Gastroesophageal sphincter (tissue), 4 donors: ENCODE data around the gene DEAF1. TPM values are rescaled to one million over a fixed set of nuclear protein-coding genes. Genes with fewer than 3 reads are reported as not detected.

Source experiments
- ATAC-seq: fragments of 150-250 bp; one replicate; pipeline ENCODE4 v1.9.1; 2016; ENCODE audit warnings: mild to moderate bottlenecking, moderate library complexity
- H3K27ac ChIP-seq, 4 donors: fragments of 200-600 bp; sonication (generic) in 3 of 4; 1 replicate in 3 of 4; 2 replicates in 1 of 4; pipeline ENCODE4 v1.5.1; 2016 to 2019
- H3K27me3 ChIP-seq: fragments of 200-600 bp; sonication (generic); one replicate; pipeline ENCODE4 v1.5.1; 2019
- H3K36me3 ChIP-seq, 2 donors: fragments of 200-600 bp; sonication (generic); one replicate each; pipeline ENCODE4 v1.5.1; 2019; ENCODE audit warnings: control low read depth in 1 of 2
- H3K4me1 ChIP-seq, 3 donors: fragments of 200-600 bp; sonication (generic); 1 replicate in 2 of 3; 2 replicates in 1 of 3; pipeline ENCODE4 v1.5.1; 2016 to 2019; ENCODE audit warnings: control low read depth in 2 of 3
- H3K4me3 ChIP-seq, 2 donors: fragments of 200-600 bp; sonication (generic); one replicate each; pipeline ENCODE4 v1.5.1; 2019; ENCODE audit warnings: mild to moderate bottlenecking in 1 of 2, moderate library complexity in 1 of 2
- H3K9me3 ChIP-seq, 3 donors: fragments of 200-600 bp; sonication (generic); one replicate each; pipeline ENCODE4 v1.5.1; 2017 to 2019; ENCODE audit warnings: control low read depth in 2 of 3
- EP300 ChIP-seq: sonication (generic); formaldehyde crosslinking; IDR thresholded peaks from one replicate; pipeline ENCODE4 v1.6.1; 2017; ENCODE audit warnings: antibody characterized with exemption, mild to moderate bottlenecking
- POLR2A ChIP-seq, 2 donors: fragments of 450-650 bp; IDR thresholded peaks; one replicate each; pipeline ENCODE4 v1.6.1; 2017; ENCODE audit warnings: antibody characterized with exemption in 2 of 2, mild to moderate bottlenecking in 2 of 2, moderate library complexity in 1 of 2
- POLR2AphosphoS5 ChIP-seq: sonication (generic); formaldehyde crosslinking; IDR thresholded peaks from one replicate; pipeline ENCODE4 v1.6.1; 2017; ENCODE audit warnings: antibody characterized with exemption
- WGBS, 2 donors: methylation state at CpG; one replicate each; pipeline ENCODE4 v1.1.5; 2018; ENCODE audit warnings: low coverage in 1 of 2; 5-methylcytosine and 5-hydroxymethylcytosine counted together
- total RNA-seq, 4 donors: library from RNA; depleted of rRNA; stranded (reverse); fragments of >200 nt; gene quantifications; one replicate each; pipeline ENCODE4 v1.1.0, GENCODE V29; 2016
- TF ChIP-seq, protein P1 (sequence below), 4 experiments: fragments of 200-600 bp in 2 of 4; fragments of 450-650 bp in 2 of 4; sonication (generic) in 1 of 4; IDR thresholded peaks; one replicate each; pipeline ENCODE4 v1.5.1; 2017 to 2019; ENCODE audit warnings: antibody characterized with exemption in 4 of 4, mild to moderate bottlenecking in 2 of 4, moderate library complexity in 2 of 4

Gene DEAF1
- total RNA-seq, 4 donors from 2014 or later, result 19.9 to 45.0 (median 35.0) TPM

DNA sequence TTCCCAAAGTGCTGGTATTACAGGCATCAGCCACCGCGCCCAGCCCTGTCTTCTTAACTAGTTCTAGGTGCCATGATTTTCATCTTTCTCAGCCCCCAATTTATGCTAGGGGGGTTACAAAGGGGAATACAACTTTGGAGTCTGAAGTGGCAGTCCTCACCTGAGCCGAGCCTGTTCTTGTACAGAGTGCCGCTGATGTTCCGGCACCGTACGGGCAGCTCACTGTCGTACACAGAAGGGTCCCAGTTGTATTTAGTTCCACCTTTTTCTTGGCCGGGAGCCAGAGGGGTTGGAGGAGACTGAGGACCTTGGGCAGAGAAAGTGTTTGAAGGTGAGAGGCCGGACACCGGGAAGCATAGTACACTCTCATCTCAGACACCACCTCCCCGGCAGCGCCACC, 7.3 kb downstream of the DEAF1 start:
- Histone ChIP-seq H3K27me3 (no peaks in the 10 kb centered on the region), H3K27ac (no peak overlapping the region), H3K36me3 (peaks cover 0 to 84% of the 10 kb centered on the region in 2 donors), H3K4me1 (peaks cover 0 to 2% (median 0%) of the 10 kb centered on the region in 3 donors), H3K4me3 (no peak overlapping the region), H3K9me3 (no peaks in the 10 kb centered on the region)
- no peak for ATAC-seq
- 86 to 100% methylated on average over 2 to 6 of the region's 13 CpGs for WGBS, 2 donors
- TF ChIP-seq, protein P1, sequence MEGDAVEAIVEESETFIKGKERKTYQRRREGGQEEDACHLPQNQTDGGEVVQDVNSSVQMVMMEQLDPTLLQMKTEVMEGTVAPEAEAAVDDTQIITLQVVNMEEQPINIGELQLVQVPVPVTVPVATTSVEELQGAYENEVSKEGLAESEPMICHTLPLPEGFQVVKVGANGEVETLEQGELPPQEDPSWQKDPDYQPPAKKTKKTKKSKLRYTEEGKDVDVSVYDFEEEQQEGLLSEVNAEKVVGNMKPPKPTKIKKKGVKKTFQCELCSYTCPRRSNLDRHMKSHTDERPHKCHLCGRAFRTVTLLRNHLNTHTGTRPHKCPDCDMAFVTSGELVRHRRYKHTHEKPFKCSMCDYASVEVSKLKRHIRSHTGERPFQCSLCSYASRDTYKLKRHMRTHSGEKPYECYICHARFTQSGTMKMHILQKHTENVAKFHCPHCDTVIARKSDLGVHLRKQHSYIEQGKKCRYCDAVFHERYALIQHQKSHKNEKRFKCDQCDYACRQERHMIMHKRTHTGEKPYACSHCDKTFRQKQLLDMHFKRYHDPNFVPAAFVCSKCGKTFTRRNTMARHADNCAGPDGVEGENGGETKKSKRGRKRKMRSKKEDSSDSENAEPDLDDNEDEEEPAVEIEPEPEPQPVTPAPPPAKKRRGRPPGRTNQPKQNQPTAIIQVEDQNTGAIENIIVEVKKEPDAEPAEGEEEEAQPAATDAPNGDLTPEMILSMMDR (IDR thresholded peaks at IDR 0.05), result no peak
- TF ChIP-seq EP300 (no peak), POLR2AphosphoS5 (no peak), POLR2A (IDR thresholded peaks at IDR 0.05) (no peak)

DNA sequence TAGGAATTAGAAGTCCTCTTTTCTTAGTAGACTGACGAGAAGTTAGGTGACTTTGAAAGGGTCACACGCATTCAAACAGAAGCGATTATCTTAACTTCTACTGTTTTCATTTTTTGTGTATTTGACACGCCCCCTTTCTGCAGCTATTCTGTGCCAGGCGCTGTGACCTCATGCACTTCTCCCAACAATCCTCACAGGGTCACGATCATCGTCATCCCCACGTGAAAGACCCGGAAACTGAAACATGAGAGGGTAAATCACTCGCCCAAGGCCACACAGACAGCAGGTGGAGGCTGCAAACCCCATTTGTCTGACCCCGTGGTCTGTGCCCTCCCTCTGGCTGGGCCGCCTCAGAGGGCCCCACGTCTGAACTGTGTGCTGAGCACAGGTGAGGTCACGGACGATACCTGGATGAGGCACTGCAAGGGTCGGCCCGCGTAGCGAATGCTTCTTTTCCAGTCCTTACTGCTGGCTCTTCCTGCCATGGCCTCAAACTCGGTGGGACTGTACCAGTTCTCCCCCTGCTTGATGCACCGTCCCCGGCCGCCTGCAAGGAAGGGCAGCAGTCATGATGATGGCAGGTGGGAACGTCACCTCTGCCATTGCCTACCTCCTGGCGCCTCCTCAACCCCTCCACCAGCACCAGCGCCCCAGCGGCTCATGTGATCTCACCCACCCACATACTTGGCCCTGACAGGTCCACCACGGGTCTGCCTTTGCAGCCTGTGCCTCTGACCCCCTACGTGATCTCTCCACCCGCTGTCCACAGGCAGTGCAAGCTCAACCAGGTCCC, 8.4 kb downstream of the DEAF1 start:
- Histone ChIP-seq H3K4me1 (no peaks in the 10 kb centered on the region), H3K4me3 (no peak overlapping the region), H3K27me3 (no peaks in the 10 kb centered on the region), H3K9me3 (no peaks in the 10 kb centered on the region), H3K27ac (no peak overlapping the region), H3K36me3 (peaks cover 0 to 94% of the 10 kb centered on the region in 2 donors)
- TF ChIP-seq POLR2A (IDR thresholded peaks at IDR 0.05) (no peak), POLR2AphosphoS5 (no peak), EP300 (no peak)
- TF ChIP-seq, protein P1 (IDR thresholded peaks at IDR 0.05), result no peak
- ATAC-seq, result no peak
- WGBS, 2 donors, result 87 to 90% methylated on average over 14 to 22 of the region's 30 CpGs

DNA sequence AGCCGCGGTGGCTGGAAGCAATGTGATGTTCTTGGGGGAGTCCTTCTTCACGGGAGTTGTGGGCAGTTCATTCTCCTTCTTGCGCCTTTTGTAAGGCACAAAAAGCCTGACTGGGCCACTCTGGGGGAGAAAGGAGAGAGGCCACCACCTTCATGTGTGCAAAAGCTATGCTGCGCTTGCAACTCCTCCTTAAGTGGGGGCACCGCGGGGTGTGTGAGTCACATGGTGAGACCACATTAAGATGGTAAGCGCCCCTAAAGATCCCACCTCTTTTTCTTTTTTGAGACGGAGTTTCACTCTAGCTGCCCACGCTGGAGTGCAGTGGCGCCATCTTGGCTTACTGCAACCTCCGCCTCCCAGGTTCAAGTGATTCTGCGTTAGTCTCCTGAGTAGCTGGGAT, 14.1 kb downstream of the DEAF1 start:
- H3K4me3 ChIP-seq, result no peak overlapping the region
- TF ChIP-seq EP300 (no peak), POLR2AphosphoS5 (no peak), POLR2A (IDR thresholded peaks at IDR 0.05) (no peak)
- TF ChIP-seq, protein P1 (IDR thresholded peaks at IDR 0.05), result no peak
- no peak overlapping the region for H3K27ac ChIP-seq
- no peaks in the 10 kb centered on the region for H3K9me3 ChIP-seq
- 67 to 85% methylated on average over 1 to 10 of the region's 13 CpGs for WGBS, 2 donors
- ATAC-seq, result no peak
- no peaks in the 10 kb centered on the region for H3K4me1 ChIP-seq
- peaks cover 0 to 95% of the 10 kb centered on the region in 2 donors for H3K36me3 ChIP-seq
- no peaks in the 10 kb centered on the region for H3K27me3 ChIP-seq

DNA sequence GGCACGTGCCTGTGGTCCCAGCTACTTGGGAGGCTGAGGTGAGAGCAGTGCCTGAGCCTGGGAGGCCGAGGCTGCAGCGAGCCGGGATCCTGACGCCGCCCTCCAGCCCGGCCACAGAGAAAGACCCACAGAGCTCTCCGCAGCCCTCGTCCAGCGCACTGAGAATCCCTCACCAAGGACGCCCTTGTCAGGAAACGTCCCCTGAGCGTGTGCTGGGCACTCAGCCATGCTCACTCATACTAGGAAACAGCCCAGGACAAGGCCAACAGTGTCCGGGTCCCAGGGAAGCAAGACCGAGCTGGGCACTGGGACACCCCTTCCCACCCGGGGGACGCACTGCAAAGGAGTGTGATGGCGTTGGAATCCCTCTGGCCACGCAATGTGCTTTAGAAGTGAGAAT, 14.5 kb downstream of the DEAF1 start:
- Histone ChIP-seq H3K9me3 (no peaks in the 10 kb centered on the region), H3K4me3 (no peak overlapping the region), H3K27ac (no peak overlapping the region), H3K4me1 (no peaks in the 10 kb centered on the region), H3K27me3 (no peaks in the 10 kb centered on the region), H3K36me3 (peaks cover 0 to 92% of the 10 kb centered on the region in 2 donors)
- WGBS, 2 donors, result 96% methylated on average over 5 of the region's 19 CpGs; no CpG with 5 or more reads in 1 of the 2 donors
- ATAC-seq, result no peak
- TF ChIP-seq, protein P1 (IDR thresholded peaks at IDR 0.05), result no peak
- TF ChIP-seq POLR2A (IDR thresholded peaks at IDR 0.05) (no peak), EP300 (no peak), POLR2AphosphoS5 (no peak)
